ENCODE results near the gene S1PR4. TPM values are rescaled to one million over a fixed set of nuclear protein-coding genes. Genes with fewer than 3 reads are reported as not detected.

The S1PR4 gene
- total and polyA plus RNA-seq, 9 of the 15 experiments (the other 6 are each of a cell fraction or from before 2014, with no cell fraction given): 0.27 TPM; not detected in 8

DNA sequence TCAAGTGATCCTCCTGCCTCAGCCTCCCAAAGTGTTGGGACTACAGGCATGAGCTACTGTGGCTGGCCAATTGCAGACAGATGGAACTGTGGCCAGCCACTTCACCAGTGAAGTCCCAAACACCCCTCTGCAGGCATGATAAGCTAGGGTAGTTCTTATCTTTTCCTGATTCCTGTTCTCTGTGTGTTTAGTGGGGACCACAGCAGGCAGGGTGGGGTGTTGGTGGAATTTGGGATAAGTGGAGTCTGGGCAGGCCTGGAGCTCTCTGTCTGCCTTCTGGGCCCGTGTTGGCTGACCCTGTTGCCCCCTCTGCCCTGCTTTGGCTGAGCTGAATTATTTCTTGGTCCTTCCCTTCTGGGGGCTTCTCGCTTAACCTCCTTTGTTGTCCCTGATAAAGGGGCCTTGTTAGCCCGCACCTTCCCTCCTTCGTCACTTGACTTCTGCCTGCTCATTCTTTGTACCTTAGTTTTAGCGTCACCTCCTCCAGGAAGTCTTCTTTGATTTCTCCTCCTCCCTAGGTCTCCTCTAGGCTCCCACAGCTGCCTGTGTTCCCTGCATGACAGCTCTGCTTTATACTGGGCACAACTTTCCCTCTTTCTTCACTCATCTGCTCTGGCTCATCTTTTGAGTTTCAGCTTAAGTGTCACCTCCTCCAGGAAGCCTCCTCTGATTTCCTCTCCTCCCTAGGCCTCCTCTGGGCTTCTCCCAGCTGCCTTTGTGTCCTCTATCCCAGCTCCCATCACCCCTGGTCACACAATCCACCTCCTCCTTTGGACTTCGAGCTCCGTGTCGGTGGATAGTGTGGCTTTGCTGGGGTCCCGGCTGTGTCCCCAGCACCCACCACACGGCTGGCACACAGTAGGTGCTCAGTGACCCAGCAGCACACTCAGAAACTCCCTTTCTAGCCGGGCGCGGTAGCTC is 5.4 kb downstream of the S1PR4 start (continued):
- TF ChIP-seq PHB2 (IDR thresholded peaks at IDR 0.05; ENCODE audit: low read depth): 0 out of 2 replicates have a peak, but pooled peaks have one; percentile 42
- TF ChIP-seq HDAC2 (IDR thresholded peaks at IDR 0.05): peak; percentile 100
- peak; percentile 79 for TF ChIP-seq NCOR1 (IDR thresholded peaks at IDR 0.05)
- TF ChIP-seq HOXB6 (CRISPR knock-in tag; IDR thresholded peaks at IDR 0.05; ENCODE audit: borderline replicate concordance): no peak
- TF ChIP-seq CHD4 (IDR thresholded peaks at IDR 0.05; ENCODE audit: insufficient read depth, insufficient replicate concordance, low read depth, low read length, poor library complexity, severe bottlenecking): peak; percentile 98
- TF ChIP-seq MYNN (IDR thresholded peaks at IDR 0.05): 0 out of 2 replicates have a peak, but pooled peaks have one; percentile 52
- TF ChIP-seq MYNN (CRISPR knock-in tag; IDR thresholded peaks at IDR 0.05): no peak
- TF ChIP-seq ASH1L (IDR thresholded peaks at IDR 0.05; ENCODE audit: borderline replicate concordance, low read depth, partially characterized antibody): peak; percentile 66
- TF ChIP-seq PHF8 (IDR thresholded peaks at IDR 0.05; ENCODE audit: borderline replicate concordance, low read length): no peak
- TF ChIP-seq PHF20 (IDR thresholded peaks at IDR 0.05; ENCODE audit: partially characterized antibody): peak; percentile 94
- TF ChIP-seq SMARCC2 (IDR thresholded peaks at IDR 0.05; ENCODE audit: low read depth): 0 out of 2 replicates have a peak, but pooled peaks have one; percentile 45
- TF ChIP-seq CREB1 (IDR thresholded peaks at IDR 0.05): no peak
- TF ChIP-seq CREB1 (CRISPR knock-in tag; IDR thresholded peaks at IDR 0.05): no peak; the same call in 1 of the 2 replicates
- no peak for TF ChIP-seq POU5F1 (IDR thresholded peaks at IDR 0.05; ENCODE audit: borderline replicate concordance, low read depth, low read length, partially characterized antibody)
- TF ChIP-seq, protein P1, sequence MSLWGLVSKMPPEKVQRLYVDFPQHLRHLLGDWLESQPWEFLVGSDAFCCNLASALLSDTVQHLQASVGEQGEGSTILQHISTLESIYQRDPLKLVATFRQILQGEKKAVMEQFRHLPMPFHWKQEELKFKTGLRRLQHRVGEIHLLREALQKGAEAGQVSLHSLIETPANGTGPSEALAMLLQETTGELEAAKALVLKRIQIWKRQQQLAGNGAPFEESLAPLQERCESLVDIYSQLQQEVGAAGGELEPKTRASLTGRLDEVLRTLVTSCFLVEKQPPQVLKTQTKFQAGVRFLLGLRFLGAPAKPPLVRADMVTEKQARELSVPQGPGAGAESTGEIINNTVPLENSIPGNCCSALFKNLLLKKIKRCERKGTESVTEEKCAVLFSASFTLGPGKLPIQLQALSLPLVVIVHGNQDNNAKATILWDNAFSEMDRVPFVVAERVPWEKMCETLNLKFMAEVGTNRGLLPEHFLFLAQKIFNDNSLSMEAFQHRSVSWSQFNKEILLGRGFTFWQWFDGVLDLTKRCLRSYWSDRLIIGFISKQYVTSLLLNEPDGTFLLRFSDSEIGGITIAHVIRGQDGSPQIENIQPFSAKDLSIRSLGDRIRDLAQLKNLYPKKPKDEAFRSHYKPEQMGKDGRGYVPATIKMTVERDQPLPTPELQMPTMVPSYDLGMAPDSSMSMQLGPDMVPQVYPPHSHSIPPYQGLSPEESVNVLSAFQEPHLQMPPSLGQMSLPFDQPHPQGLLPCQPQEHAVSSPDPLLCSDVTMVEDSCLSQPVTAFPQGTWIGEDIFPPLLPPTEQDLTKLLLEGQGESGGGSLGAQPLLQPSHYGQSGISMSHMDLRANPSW (CRISPR knock-in tag; IDR thresholded peaks at IDR 0.05): no peak
- TF ChIP-seq SAFB2 (IDR thresholded peaks at IDR 0.05; ENCODE audit: borderline replicate concordance, low read depth, low read length, severe bottlenecking): no peak
- TF ChIP-seq RHOXF2B (CRISPR knock-in tag; conservative IDR thresholded peaks at IDR 0.05): no peak
- peak; percentile 76 for TF ChIP-seq TEAD4 (IDR thresholded peaks at IDR 0.05; ENCODE audit: low read length)
- TF ChIP-seq TEAD4 (CRISPR knock-in tag; IDR thresholded peaks at IDR 0.05; ENCODE audit: borderline replicate concordance): no peak
- TF ChIP-seq XRCC5 (IDR thresholded peaks at IDR 0.05; ENCODE audit: low read depth, low read length): 0 out of 2 replicates have a peak, but pooled peaks have one; percentile 31
- TF ChIP-seq HDGF (IDR thresholded peaks at IDR 0.05): peak; percentile 100
- TF ChIP-seq BRD4 (IDR thresholded peaks at IDR 0.05): peak; percentile 37; the same call in 1 of the 2 replicates
- TF ChIP-seq HSF4 (CRISPR knock-in tag; IDR thresholded peaks at IDR 0.05; ENCODE audit: borderline replicate concordance): no peak
- TF ChIP-seq ELF1 (tag; IDR thresholded peaks at IDR 0.05): 0 out of 2 replicates have a peak, but pooled peaks have one; percentile 20
- no peak for TF ChIP-seq ARID3B (CRISPR knock-in tag; IDR thresholded peaks at IDR 0.05; ENCODE audit: borderline replicate concordance)
- 0 out of 2 replicates have a peak, but pooled peaks have one; percentile 56 for TF ChIP-seq DMBX1 (CRISPR knock-in tag; IDR thresholded peaks at IDR 0.05; ENCODE audit: borderline replicate concordance)

Measured in K562 (cell line).